ENCODE measurements around the gene VAC14.

Gene VAC14

GRCh38 chr16:70777496-70777895, 23.5 kb downstream of the VAC14 start:
- TF ChIP-seq, protein P1, sequence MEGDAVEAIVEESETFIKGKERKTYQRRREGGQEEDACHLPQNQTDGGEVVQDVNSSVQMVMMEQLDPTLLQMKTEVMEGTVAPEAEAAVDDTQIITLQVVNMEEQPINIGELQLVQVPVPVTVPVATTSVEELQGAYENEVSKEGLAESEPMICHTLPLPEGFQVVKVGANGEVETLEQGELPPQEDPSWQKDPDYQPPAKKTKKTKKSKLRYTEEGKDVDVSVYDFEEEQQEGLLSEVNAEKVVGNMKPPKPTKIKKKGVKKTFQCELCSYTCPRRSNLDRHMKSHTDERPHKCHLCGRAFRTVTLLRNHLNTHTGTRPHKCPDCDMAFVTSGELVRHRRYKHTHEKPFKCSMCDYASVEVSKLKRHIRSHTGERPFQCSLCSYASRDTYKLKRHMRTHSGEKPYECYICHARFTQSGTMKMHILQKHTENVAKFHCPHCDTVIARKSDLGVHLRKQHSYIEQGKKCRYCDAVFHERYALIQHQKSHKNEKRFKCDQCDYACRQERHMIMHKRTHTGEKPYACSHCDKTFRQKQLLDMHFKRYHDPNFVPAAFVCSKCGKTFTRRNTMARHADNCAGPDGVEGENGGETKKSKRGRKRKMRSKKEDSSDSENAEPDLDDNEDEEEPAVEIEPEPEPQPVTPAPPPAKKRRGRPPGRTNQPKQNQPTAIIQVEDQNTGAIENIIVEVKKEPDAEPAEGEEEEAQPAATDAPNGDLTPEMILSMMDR (conservative IDR thresholded peaks at IDR 0.05; ENCODE audit: low read depth, low read length), result no peak
- DNase-seq (ENCODE audit: low read depth), result no peak
- no peak overlapping the region for H3K4me3 ChIP-seq (ENCODE audit: low read length)

- no peak overlapping the region for H3K4me3 ChIP-seq (ENCODE audit: low read length)
- TF ChIP-seq, protein P1 (conservative IDR thresholded peaks at IDR 0.05; ENCODE audit: low read depth, low read length), result no peak
- no peak for DNase-seq (ENCODE audit: low read depth)
Observed at GRCh38 chr16:70775399-70775798, 25.6 kb downstream of the VAC14 start.

- TF ChIP-seq, protein P1 (conservative IDR thresholded peaks at IDR 0.05; ENCODE audit: low read depth, low read length), result no peak
- DNase-seq (ENCODE audit: low read depth), result no peak
Observed at GRCh38 chr16:70774261-70774660, 26.7 kb downstream of the VAC14 start.

DNA sequence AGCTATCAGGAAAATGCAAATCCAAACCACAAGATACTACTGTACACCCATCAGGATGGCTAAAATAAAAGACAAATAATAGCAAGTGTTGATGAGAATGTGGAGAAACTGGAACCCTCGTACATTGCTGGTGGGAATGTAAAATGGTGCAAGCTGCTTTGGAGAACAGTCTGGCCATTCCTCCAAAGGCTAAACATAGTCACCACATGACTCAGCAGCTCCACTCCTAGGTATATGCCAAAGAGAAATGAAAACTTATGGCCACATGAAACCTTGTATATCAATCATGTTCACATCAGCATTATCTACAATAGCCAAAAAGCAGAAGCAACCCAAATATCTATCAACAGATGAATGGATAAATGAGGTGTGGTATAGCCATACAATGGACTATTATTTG, 28.5 kb downstream of the VAC14 start:
- no peak for DNase-seq (ENCODE audit: low read depth)
- TF ChIP-seq, protein P1 (conservative IDR thresholded peaks at IDR 0.05; ENCODE audit: low read depth, low read length), result no peak
- H3K4me3 ChIP-seq (ENCODE audit: low read length), result no peak overlapping the region

More at GRCh38 chr16:70774261-70774660, 26.7 kb downstream of the VAC14 start:
- H3K4me3 ChIP-seq (ENCODE audit: low read length), result no peak overlapping the region

DNA sequence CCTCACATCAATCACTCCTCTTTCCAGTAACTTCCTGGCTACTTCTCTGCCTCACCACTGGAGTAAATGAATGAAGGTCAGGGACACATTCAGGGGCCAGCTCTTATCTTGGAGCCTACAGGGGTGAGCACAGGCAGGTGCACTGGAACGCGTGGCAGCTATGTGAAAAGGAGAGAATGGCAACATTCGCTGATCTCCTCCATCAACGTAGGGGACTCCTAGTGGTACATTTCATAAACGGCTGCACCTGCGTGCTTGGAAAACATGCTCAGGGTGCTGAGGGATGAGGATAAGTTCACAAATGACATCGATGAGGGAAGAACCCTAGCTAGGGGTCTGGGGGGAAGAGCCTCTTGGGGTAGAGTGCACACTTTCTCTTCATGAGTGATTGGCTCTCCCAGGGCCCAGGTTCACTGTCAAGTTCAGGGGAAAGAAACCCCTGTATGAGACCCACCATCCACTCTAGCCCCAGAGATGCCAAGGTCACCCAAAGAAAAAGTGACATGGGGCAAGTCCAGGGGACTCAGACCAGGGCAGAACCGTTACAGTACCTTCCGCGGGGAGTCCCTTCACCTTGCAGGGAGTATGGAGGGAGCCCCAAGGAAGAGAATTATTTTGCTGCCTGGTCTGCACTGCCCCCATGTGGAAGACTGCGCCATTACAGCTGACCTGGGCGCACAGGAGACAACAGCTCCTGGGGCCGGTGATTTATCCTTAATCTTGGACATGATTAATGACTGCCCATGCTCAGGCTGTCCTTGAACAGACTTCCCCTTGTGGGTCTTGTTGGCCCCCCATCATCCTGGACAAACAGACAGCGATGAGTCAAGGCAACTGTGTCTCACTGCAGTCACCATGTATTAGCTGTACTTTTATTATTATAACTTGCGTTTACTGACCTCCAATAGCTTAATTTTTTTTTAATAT, 30.1 kb downstream of the VAC14 start:
- TF ChIP-seq, protein P1 (conservative IDR thresholded peaks at IDR 0.05; ENCODE audit: low read depth, low read length), result peak; percentile 96
- no peak overlapping the region for H3K4me3 ChIP-seq (ENCODE audit: low read length)
- no peak for DNase-seq (ENCODE audit: low read depth)

DNA sequence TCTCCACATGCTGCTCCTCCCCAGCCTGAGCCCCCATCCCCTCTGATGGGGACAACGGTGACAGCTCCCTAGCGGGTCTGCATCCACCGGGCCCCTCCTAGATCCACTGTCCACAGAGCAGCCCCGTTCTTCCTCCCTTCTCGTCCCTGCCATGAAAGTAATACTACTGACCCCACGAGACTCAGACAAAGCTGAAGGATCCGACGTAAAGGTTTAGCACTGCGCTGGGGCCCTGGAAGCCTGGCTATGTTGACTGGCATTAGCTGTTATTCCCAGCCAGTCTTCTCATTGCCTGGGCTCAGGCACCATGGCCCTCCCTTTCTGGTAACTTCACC, 30.7 kb downstream of the VAC14 start:
- DNase-seq (ENCODE audit: low read depth), result no peak

More for the DNA sequence above, 30.7 kb downstream of the VAC14 start:
- TF ChIP-seq, protein P1 (conservative IDR thresholded peaks at IDR 0.05; ENCODE audit: low read depth, low read length), result no peak
- no peak overlapping the region for H3K4me3 ChIP-seq (ENCODE audit: low read length)

Data from retinal pigment epithelial cell (primary cell).